GM10266 (cell line): ENCODE data around the gene MCTP2.

Experiments
- DNase-seq: peaks from one replicate; pipeline ENCODE4 v3.0.0; 2012; ENCODE audit errors: extremely low spot score
- CTCF ChIP-seq: IDR thresholded peaks from 2 replicates; pipeline ENCODE4 v1.5.1; 2012; ENCODE audit warnings: mild to moderate bottlenecking, low read depth; ENCODE audit not compliant: control insufficient read depth, insufficient read depth; ENCODE audit errors: missing control alignments

The MCTP2 gene

DNA sequence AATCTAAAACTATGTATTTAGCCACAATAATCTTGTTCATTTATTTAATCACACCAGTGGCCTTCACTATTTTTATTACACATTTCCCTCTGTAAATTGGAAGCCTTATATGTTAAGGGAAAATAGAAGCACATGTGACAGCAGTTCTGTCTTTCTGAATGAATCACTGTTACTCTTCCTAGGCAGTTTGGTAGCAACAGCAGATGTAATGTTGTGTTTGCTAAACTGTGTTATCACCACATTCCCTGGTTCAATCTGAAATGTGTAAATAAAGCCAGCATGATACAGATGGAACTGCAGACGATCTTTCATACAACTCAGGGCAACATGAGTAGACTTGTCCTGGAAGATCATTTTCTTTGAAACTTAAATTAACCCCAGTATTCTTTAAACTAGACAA is 220.1 kb downstream of the MCTP2 start:
- TF ChIP-seq CTCF: no peak
- DNase-seq: no peak

GRCh38 chr15:94453227-94453988 is 222.0 kb downstream of the MCTP2 start:
- DNase-seq: no peak
- no peak for TF ChIP-seq CTCF

DNA sequence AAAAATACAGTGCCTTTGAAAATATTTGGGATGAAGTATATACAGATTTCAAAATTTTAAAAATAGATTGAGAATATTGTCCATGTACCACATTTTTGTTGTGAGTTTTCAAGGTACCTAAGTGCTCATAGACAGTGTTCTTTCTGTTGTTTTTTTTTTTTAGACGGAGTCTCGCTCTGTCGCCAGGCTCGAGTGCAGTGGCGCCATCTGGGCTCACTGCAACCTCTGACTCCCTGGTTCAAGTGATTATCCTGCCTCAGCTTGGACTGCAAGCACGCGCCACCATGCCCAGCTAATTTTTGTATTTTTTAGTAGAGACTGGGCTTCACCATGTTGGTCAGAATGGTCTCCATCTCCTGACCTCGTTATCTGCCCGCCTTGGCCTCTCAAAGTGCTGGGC is 223.9 kb downstream of the MCTP2 start:
- no peak for TF ChIP-seq CTCF
- no peak for DNase-seq

DNA sequence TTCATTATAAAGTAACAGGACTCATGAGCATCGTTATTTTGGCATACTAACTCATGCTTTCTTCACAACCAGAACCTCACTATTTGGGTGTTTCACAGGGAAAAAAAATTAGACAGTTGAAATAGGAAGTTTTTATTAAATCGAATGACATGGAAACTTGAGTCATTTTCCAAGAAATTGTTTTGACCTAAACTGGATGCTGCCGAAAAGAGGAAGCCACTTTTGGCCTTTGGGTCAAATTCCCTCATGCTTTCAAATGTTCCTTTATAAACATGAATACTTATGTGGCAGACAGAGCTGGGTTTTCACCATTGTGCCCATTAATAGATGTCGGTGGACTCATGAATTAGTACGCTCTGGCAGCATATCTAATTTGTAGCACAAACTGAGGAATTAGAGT is 224.9 kb downstream of the MCTP2 start:
- TF ChIP-seq CTCF: no peak
- DNase-seq: no peak

DNA sequence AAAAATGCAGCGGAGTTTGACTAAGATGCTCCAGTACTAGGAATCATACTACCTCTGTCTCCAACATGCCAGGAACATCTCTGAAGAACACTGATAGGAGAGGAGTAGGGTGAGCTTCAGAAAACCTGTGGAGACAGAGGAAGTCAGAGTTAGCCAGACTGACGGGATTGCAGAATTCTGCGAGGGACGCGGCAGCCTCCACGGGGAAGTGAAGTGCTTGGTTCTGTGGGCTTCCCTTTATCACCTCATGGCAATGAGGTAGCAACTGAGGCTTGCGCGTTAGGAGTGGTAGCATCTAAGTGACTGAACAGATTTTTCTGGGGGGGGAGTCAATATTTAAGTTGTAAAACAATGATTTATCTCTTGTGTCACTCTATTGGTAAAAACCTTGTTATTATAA is 226.3 kb downstream of the MCTP2 start:
- TF ChIP-seq CTCF: no peak
- DNase-seq: no peak

DNA sequence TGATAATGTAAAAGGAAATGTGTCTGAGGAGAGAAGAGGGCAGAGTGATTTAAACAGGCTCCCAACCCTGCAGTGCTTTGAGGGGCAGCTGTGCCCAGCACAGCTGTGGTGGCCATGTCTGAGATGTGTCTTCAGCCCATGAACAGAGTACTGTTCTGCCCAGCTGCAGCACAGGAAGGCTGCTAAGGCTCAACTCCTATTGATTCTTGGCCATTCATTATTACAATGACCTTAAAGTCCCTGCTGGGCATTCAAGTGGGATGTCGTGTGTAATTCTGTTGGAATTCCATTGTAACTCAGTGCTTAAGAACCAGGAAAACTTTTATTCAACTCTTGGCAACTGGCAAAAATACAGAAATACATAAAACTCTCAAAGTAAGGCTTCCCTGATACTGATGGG is 229.3 kb downstream of the MCTP2 start:
- TF ChIP-seq CTCF: no peak
- DNase-seq: no peak

DNA sequence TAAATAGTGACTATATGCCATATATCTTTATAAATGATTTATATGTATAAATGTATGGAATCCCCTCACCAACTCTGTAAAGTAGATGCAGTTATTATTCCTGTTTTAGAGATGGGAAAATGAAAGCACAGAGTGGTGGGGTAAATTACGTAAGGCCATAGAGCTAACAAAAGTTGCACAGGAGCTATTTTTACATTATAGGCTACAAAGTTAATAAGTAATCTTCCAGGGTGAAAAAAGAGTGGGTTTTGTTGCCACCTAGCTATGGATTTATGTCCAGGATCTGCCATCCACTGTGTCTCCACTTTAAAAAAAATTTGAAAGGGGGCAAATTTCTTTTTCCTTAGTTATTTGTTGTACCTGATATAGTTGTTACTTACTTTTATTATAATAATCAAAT is 235.7 kb downstream of the MCTP2 start:
- no peak for DNase-seq
- no peak for TF ChIP-seq CTCF
